ENCODE measurements around the gene C7orf57.
"Not testable (repeated sequence)": the region's sequence is repeated elsewhere in the genome, so short reads cannot be mapped to it uniquely, and the experiment has no call there.

Gene C7orf57

DNA sequence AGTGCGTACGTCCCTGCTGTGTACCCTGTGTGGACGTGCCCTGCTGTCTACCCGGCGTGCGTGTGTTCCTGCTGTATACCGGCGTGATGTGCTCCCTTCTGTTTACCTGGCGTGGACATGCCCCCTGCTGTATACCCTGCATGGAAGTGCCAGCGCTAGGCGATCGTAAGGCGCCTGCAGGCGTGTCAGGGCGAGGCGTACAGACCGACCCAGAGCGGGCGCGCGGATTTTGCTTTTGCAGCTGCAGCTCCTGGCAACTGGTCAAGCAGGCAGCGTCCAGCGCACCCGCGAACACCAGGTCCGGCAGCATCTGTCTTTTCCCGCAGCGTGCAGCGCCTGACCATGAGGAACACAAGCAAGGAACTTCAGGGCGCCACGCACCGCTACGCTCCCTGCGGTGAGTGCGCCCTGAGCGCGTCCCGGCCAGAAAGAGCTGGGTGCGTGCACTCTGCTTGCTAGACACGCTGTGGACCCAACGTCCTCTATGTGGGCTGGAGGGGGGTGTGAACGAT lies 680 bp downstream of the C7orf57 start:
- no peak for DNase-seq (ENCODE audit: low spot score)

DNA sequence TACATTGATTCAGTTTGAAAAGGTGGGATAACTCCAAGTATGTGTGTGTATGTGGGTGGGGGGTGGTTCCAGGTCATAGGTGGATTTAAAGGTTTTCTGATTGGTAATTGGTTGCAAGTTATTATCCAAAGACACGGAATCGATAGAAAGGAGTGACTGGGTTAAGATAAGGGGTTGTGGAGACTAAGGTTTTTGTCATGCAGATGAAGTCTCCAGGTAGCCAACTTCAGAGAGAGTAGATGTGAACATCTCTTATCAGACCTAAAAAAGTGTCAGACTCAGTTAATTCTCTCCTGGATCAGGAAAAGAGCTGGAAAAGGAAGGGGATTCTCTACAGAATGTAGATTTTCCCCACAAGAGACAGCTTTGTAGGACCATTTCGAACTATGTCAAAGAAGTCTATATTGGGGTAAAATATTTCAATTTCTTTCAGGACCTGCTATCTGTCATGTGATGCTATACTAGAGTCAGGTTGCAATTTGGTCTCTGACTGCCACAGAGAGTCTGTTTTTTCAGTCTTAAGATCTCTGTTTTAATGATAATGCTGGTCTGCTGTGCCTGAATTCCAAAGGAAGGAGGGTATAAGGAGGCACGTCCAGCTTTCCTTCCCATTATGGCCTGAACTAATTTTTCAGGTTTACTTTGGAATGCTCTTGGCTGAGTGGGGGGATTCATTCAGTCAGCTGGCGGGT lies 3.6 kb downstream of the C7orf57 start:
- DNase-seq (ENCODE audit: low spot score) = no peak

GRCh38 chr7:48040944-48041652 lies 5.8 kb downstream of the C7orf57 start:
- no peak for DNase-seq (ENCODE audit: low spot score)

DNA sequence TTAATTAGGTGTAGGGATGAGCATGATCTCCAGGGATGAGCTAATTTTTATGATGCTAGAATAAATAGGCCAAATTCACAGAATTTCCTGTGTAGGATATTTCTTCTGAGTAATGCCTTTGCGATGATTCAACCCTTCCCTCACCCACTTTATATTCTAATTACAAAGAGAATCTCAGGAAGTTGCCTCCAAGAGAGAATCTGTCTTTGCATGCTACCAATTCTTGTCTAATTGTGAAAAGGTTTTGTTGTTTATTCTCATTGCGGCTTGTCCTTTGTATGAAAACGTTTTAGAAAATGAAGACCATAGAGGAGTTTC lies 6.3 kb downstream of the C7orf57 start:
- DNase-seq (ENCODE audit: low spot score) = no peak

- no peak for DNase-seq (ENCODE audit: low spot score)
Measured at GRCh38 chr7:48042216-48042615, 6.9 kb downstream of the C7orf57 start.

DNA sequence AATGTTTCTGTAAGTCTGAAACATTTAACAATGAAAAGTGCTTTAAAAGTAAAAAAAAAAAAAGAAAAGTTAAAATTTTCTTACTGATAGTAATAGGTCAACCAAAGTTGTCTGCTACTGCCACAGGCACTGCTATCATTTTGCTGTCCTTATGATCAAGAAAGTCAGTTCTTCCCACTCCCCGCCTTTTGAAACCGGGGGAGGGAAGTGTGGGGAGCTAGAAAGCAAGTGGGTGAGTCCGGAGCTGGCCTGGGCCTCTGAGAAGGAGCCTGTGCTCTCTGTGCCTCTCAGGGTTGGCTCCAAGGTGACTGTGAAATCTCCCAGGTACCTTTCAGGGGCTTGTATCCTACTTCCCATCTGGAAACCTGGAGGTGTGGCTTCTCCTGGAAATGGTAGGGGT lies 7.3 kb downstream of the C7orf57 start:
- DNase-seq (ENCODE audit: low spot score) = no peak

DNA sequence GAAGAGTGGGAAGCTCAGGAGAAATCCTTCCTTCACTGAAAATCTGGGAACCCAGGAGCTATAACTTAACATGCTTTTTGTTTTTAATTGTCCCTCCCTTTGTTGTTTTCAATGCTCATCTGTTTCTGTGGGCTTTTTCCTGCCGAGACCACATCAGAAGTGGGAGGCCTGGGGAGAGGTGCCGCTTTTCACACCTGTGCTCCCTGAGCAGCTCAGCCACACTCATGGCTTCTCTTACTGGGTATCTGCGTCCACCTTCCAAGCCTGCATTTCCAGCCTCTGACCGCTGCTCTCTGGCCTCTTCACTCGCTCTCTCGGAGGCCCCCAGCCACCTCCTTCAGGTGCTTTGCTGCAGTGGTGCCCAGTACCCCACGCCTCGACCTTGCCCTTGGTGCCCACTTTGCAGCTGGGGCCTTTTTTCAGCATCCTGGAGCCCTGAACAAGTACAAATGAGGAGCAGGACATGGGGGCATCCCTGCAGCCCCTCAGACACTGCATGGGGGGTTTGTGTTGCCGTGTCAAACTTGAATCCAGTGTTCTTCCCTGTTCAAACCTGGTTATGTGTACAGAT lies 9.9 kb downstream of the C7orf57 start:
- DNase-seq (ENCODE audit: low spot score) = no peak

GRCh38 chr7:48046458-48046857 lies 11.1 kb downstream of the C7orf57 start:
- DNase-seq (ENCODE audit: low spot score) = no peak

GRCh38 chr7:48048113-48048512 lies 12.8 kb downstream of the C7orf57 start:
- no peak for DNase-seq (ENCODE audit: low spot score)

GRCh38 chr7:48049850-48050249 lies 14.5 kb downstream of the C7orf57 start:
- no peak for DNase-seq (ENCODE audit: low spot score)

DNA sequence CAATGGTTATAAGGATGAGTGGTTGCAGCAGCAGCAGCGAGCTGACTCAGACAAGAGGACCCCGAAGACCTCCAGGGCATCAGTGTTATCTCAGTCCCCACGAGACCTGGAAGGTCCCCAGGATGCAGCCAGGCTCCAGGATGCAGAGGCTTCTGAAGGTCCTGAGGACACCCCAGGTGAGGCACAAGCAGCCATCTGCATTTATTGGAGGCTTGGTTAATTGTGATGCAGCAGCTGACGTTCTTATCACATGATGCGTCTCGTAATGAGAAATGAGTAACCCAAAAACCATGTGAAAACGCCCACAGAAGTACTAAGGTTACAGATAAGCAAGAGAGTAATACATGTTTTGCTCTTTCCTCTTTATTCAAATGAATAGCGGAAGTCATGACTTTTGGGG lies 17.4 kb downstream of the C7orf57 start:
- no peak for DNase-seq (ENCODE audit: low spot score)

GRCh38 chr7:48053736-48054135 lies 18.4 kb downstream of the C7orf57 start:
- no peak for DNase-seq (ENCODE audit: low spot score)

DNA sequence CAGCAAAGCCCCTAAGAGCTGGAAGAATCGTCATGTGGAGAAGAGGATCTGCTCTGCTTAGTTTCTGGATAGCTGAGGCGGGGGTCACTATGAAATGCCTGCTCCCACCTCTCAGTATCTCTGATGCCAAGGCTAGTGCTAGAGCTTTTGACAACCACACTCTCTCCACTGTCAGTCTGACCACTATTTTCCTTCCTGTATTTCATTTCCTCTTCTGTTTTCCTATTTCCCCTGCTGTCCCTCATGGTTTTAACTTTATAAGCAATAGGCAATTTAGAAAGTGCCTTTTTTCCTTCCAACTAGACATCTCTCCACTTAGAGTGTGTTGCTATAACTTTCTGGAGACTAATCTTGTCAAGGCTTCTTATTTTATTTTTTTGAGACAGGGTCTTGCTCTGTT lies 23.6 kb downstream of the C7orf57 start:
- DNase-seq (ENCODE audit: low spot score) = no peak

DNA sequence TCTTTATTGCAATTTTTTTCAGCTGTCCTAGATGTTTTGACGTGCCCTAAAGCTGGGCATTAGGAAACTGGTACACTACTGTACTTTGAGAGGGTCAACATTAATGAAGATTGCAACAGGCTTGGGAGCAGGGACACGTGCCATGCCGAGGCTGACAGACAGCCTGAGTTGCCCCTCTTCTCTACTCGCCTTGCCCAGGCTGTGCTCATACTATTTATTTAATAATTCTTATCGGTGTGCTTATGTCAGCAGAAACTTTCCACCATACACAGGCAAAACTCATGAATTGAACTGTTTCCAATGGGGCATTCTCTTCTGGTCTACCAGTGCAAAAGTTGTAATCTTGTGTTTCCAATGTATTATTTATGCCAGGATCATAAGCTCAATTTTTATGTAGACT lies 24.4 kb downstream of the C7orf57 start:
- DNase-seq (ENCODE audit: low spot score) = no peak

- DNase-seq (ENCODE audit: low spot score) = no peak
Measured at GRCh38 chr7:48063985-48064384, 28.6 kb downstream of the C7orf57 start.

DNA sequence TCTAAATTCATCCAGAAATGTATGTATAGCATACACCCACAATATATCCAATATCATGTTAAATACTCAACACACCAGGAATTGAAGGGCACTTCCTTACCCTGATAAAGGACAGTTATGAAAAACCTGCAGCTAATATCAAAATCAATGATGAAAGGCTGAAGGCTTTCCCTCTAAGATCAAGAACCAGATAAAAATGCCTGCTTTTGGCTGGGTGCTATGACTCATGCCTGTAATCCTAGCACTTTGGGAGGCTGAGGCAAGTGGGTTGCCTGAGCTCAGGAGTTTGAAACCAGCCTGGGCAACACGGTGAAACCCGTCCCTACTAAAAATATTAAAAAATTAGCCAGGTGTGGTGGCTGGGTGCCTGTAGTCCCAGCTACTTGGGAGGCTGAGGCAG lies 32.1 kb downstream of the C7orf57 start:
- DNase-seq (ENCODE audit: low spot score) = no peak

DNA sequence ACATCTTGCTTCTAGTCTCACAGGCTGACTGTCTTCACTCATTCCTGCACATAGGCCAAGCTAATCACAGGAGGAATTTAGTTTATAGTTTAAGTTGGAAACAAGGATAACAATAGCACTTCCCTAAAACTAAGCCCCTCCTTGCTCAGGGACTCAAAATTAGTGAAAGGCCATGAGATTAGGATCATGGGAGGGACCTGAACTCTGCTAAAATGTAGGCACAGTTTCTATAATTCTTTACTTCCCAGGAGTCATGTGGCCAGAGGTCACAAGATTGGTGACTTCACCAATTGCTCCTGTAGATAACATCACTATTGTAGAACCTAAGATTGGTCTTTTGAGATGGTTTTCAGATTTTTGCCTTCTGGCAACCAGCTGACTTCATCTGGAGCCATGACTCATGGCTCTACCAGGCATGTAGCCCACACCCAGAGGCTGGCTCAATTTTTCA lies 38.9 kb downstream of the C7orf57 start:
- DNase-seq (ENCODE audit: low spot score) = no peak

DNA sequence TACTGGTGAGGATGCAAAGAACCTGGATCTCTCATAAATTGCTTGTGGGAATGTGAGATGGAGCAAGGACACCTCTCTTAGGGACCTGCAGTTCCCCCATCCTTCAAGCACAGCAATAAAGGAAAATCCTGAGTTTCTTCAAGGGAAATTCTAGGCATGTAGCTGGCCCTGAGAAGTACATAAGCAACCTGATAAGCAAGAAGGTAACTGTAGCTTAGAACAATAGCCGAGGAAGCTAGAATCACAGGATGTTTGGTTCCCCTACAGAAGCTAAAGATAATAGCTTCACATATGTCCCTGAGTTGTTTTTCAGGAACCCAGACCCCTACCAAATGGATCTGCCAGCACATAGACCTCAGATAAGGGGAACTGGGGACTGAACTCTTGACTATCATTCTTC lies 42.1 kb downstream of the C7orf57 start:
- DNase-seq (ENCODE audit: low spot score) = no peak

- no peak for DNase-seq (ENCODE audit: low spot score)
Measured at GRCh38 chr7:48078470-48078869, 43.1 kb downstream of the C7orf57 start.

GRCh38 chr7:48082378-48082777 lies 47.0 kb downstream of the C7orf57 start:
- not testable (repeated sequence) for DNase-seq (ENCODE audit: low spot score)

GRCh38 chr7:48083114-48083830 lies 47.9 kb downstream of the C7orf57 start:
- DNase-seq (ENCODE audit: low spot score) = no peak

DNA sequence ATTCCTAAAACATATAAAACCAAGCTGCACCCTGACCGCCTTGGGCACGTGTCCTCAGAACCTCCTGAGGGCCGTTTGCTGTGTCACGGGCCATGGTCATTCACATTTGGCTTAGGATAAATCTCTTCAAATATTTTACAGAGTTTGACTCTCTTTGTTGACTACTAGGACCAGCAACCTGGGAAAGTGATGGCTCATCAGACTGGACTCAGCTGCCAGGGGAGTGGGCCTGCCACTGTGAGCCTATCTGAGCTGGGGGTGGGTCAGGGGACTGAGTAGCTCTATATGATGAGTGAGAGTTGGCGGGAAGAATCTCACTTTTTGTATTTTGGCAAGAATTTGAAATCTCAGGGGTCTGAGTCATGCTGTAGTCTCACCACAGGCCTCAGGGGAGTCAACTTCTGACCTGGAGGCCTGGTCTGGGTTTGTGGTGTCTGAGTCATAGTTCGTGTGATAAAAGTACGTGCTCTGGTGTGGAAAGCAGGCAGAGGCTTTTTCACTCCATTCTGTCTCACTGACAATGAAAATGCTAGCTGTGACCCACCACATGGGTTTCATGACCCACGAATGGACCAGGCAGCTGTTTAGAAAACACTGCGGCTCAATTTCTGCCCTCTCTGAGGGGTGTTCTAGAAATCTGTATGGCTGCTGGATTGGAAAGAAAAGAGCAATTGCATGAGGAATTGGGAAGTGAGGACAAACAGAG lies 49.5 kb downstream of the C7orf57 start:
- no peak for DNase-seq (ENCODE audit: low spot score)

Data from pons (tissue), 1 donor.